Measurements from ENCODE around the gene FASTK. TPM values are rescaled to one million over a fixed set of nuclear protein-coding genes. Genes with fewer than 3 reads are reported as not detected.

Gene FASTK
- total and polyA plus RNA-seq, 4 donors = 28.9 to 108 (median 89.9) TPM

- no peak for ATAC-seq (ENCODE audit: insufficient read depth, low FRiP score)
- WGBS, 2 donors = 47 to 49% methylated on average over 14 of the region's 14 CpGs
- no peak overlapping the region for H3K27ac ChIP-seq (ENCODE audit: low read depth in 1 of 2, low read length in 1 of 2)
- no peak for TF ChIP-seq CTCF (IDR thresholded peaks at IDR 0.05; ENCODE audit: control extremely low read depth, extremely low read depth)
- DNase-seq = peak; percentile 91 to 95 (median 92)
- H3K36me3 ChIP-seq (ENCODE audit: control insufficient read depth in 4 of 4, insufficient read depth in 4 of 4, low read length in 4 of 4) = peaks cover 0 to 11% (median 3%) of the 10 kb centered on the region in 4 donors
- H3K4me1 ChIP-seq (ENCODE audit: control insufficient read depth in 5 of 5, insufficient read depth in 5 of 5, low read length in 5 of 5) = peaks cover 0 to 26% (median 5%) of the 10 kb centered on the region in 5 donors
- no peak overlapping the region for H3K4me3 ChIP-seq
- no peak overlapping the region for H3K9ac ChIP-seq (ENCODE audit: insufficient read depth in 1 of 2, low read length in 2 of 2)
- H3K9me3 ChIP-seq (ENCODE audit: control insufficient read depth in 4 of 4, insufficient read depth in 3 of 4, low read length in 3 of 4) = peaks cover 0 to 2% (median 0%) of the 10 kb centered on the region in 4 donors
- peaks cover 0 to 5% (median 0%) of the 10 kb centered on the region in 3 donors for H3K27me3 ChIP-seq (ENCODE audit: control insufficient read depth in 3 of 3, insufficient read depth in 3 of 3, low read length in 2 of 3)
Observed at GRCh38 chr7:151046603-151047573, 33.7 kb downstream of the FASTK start.

GRCh38 chr7:151045967-151046366, 34.6 kb downstream of the FASTK start:
- H3K4me1 ChIP-seq (ENCODE audit: control insufficient read depth in 5 of 5, insufficient read depth in 5 of 5, low read length in 5 of 5) = peaks cover 0 to 26% (median 2%) of the 10 kb centered on the region in 5 donors
- H3K4me3 ChIP-seq = no peak overlapping the region
- DNase-seq (no peak), ATAC-seq (ENCODE audit: insufficient read depth, low FRiP score) (no peak)
- H3K27me3 ChIP-seq (ENCODE audit: control insufficient read depth in 3 of 3, insufficient read depth in 3 of 3, low read length in 2 of 3) = peaks cover 0 to 5% (median 0%) of the 10 kb centered on the region in 3 donors
- 89 to 94% methylated on average over 9 of the region's 9 CpGs for WGBS, 2 donors
- no peak for TF ChIP-seq CTCF (IDR thresholded peaks at IDR 0.05; ENCODE audit: control extremely low read depth, extremely low read depth)
- H3K9ac ChIP-seq (ENCODE audit: insufficient read depth in 1 of 2, low read length in 2 of 2) = no peak overlapping the region
- H3K9me3 ChIP-seq (ENCODE audit: control insufficient read depth in 4 of 4, insufficient read depth in 3 of 4, low read length in 3 of 4) = peaks cover 0 to 2% (median 0%) of the 10 kb centered on the region in 4 donors
- H3K36me3 ChIP-seq (ENCODE audit: control insufficient read depth in 4 of 4, insufficient read depth in 4 of 4, low read length in 4 of 4) = peaks cover 0 to 12% (median 3%) of the 10 kb centered on the region in 4 donors
- H3K27ac ChIP-seq (ENCODE audit: low read depth in 1 of 2, low read length in 1 of 2) = no peak overlapping the region

GRCh38 chr7:151045262-151045661, 35.3 kb downstream of the FASTK start:
- ATAC-seq (ENCODE audit: insufficient read depth, low FRiP score) (no peak), DNase-seq (no peak)
- 91% methylated on average over 11 of the region's 11 CpGs for WGBS, 2 donors
- Histone ChIP-seq H3K9me3 (ENCODE audit: control insufficient read depth in 4 of 4, insufficient read depth in 3 of 4, low read length in 3 of 4) (peaks cover 0 to 2% (median 0%) of the 10 kb centered on the region in 4 donors), H3K27ac (ENCODE audit: low read depth in 1 of 2, low read length in 1 of 2) (no peak overlapping the region), H3K27me3 (ENCODE audit: control insufficient read depth in 3 of 3, insufficient read depth in 3 of 3, low read length in 2 of 3) (no peaks in the 10 kb centered on the region), H3K4me3 (no peak overlapping the region), H3K9ac (ENCODE audit: insufficient read depth in 1 of 2, low read length in 2 of 2) (no peak overlapping the region), H3K36me3 (ENCODE audit: control insufficient read depth in 4 of 4, insufficient read depth in 4 of 4, low read length in 4 of 4) (peaks cover 0 to 12% (median 3%) of the 10 kb centered on the region in 4 donors), H3K4me1 (ENCODE audit: control insufficient read depth in 5 of 5, insufficient read depth in 5 of 5, low read length in 5 of 5) (peaks cover 0 to 26% (median 0%) of the 10 kb centered on the region in 5 donors)
- TF ChIP-seq CTCF (IDR thresholded peaks at IDR 0.05; ENCODE audit: control extremely low read depth, extremely low read depth) = no peak

Data from lung (tissue), 12 donors.